GM19397 (cell line): ENCODE measurements around the gene GNL2.

Source experiments
- ATAC-seq: cut with Tn5 transposase; IDR thresholded peaks from one replicate; pipeline ENCODE4 v1.9.1; 2021; ENCODE audit warnings: mild to moderate bottlenecking, moderate library complexity; ENCODE audit not compliant: unreplicated experiment

The GNL2 gene

GRCh38 chr1:37595440-37596181, at the start of gene GNL2:
TSS of gene GNL2 (minus strand) at chr1:37595937. CDS start at chr1:37595822, 115 bp downstream.
- peak; percentile 97 for ATAC-seq

DNA sequence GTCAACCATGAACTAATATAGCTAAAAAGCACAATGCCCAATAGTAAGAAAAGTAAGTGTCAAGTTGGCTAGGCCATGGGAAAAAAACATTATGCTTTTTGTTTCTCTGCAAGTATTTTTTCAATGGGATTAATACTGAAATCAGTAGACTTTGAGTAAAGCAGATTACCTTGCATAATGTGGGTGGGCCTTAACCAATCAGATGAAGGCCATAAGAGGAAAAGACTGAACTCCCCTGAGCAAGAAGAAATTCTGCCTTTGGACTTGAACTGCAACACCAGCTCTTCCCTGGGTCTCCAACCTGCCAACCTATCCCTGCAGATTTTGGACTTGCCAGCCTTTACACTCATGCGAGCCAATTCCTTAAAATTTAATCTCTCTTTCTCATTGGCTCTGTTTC, 45.3 kb upstream of the GNL2 start:
- no peak for ATAC-seq

DNA sequence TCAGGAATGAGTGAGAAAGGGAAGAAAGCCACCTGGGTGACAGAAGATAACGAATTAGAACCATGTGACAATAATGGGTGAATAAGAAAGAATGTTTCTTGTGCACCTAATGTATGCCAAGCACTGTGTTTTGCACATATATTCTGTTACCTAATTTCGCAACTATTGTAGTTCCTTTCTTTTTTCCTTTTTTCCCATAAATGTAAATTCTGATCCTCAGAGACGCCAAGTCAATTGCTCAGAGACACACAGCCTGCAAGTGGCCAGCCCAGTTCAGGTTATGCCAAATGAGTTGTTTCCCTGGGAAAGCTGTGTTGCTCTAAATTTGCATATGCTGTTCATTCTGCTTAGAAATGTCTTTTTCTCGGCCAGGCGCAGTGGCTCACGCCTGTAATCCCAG, 40.7 kb upstream of the GNL2 start:
- ATAC-seq = no peak

- no peak for ATAC-seq
Measured at GRCh38 chr1:37634992-37635902, 39.5 kb upstream of the GNL2 start.

DNA sequence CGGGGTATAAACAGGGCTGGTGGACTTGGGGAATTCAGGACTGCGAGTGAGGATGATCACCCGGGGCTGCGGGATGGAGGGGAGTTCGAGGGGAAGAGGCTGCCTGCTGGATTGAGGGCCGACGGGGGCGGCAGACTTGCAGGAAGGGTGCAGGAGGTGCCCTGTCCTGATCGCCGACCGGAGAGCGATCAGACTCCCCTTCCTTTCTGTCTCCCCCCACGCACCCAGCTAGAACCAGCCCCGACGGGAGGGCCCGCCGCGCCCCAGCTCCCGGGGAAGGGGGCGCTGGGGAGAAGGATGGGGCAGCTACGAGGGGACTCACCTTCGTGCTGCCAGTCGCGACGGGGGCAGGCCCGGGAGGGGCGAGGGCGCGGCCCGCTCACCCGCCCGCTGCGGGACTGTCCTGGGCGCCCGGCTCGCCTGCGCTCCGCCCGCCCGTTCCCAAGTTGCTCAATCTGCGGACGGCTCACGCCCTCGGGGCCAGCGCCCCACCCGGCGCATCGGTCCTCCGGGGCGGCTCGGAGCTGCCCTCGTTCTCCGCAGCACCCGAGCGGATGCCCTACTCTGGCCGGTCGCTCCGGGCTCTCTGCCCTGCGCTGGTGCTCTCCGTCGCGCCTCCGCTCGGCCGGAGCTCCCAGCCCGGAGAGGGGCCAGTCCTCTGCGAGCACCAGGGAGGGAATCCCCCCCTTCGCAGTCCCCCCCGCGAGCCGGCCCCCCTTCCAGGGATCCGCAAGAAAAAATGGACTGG, 38.7 kb upstream of the GNL2 start, which contains the start of gene RSPO1:
Gene RSPO1 (minus strand): TSS at position 649 of the 748 bp plus-strand sequence. CDS start 5,231 bp downstream, outside the sequence.
- ATAC-seq = no peak

GRCh38 chr1:37633938-37634243, 38.2 kb upstream of the GNL2 start:
- ATAC-seq = no peak

DNA sequence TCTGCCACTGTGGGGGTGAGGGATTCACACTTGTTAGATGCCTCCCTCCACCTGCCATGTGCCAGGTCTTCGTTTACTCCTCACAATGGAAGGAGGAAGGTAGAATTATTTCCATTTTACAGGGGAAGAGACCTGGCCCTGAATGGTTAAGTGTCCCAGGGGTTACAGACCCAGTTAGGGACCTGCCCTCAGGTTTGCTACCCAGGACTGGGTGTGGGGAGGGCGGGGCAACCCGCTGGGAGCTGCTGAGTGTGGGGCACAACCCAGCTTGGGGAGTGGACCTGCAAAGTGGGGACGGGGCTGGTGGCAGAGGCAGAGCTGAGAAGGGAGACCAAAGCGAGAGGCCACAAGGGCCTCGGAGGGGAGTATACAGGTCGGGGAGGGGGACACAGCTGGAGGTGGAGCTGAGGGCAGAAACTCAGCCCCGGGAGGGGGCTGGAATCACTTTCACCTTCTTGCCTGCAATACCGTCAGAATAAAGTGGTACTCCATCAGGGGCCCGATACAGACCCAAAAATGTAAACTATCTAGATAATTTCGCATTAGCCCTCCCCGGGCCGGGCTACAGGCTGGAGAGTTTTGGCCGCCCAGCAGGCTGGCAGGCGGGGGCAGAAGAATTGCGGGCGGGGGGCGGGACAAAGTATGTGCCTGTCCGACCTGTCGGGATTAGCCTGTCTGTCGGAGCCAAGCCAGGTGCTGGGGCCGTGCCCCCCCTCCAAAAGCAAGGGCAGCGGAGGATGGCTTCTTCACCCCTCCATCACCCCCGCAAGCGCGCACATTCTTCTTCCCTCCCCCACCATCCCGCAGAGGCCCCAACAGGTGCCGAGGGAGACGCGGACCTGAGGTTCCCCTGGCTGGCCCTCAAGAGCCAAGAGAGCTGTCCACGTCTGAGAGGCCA, 37.6 kb upstream of the GNL2 start:
- no peak for ATAC-seq

DNA sequence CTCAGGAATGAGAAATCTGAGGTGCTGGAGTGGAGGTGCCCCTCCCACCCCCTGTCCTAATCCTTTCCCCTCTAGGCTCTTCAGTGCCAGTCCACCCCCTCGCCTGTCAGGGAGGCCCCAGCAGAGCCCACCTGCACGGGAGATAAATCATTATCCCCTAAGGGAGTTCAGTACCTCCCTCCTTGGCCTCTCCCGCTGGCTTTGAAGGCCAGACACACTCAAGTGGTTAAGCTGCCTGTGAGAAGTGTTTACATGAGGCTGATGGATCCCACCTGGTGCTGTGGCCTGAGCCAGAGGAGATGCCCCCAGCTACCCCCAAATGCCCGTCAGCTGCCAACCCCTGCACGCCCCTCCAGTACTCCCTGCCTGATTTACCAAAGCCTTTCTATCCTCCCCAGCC, 35.3 kb upstream of the GNL2 start:
- ATAC-seq = no peak

- ATAC-seq = no peak
Measured at GRCh38 chr1:37630426-37631028, 34.8 kb upstream of the GNL2 start.

GRCh38 chr1:37629726-37630425, 34.1 kb upstream of the GNL2 start:
- no peak for ATAC-seq

- ATAC-seq = no peak
Measured at GRCh38 chr1:37629008-37629407, 33.3 kb upstream of the GNL2 start.

- ATAC-seq = no peak
Measured at GRCh38 chr1:37628026-37628556, 32.4 kb upstream of the GNL2 start.

DNA sequence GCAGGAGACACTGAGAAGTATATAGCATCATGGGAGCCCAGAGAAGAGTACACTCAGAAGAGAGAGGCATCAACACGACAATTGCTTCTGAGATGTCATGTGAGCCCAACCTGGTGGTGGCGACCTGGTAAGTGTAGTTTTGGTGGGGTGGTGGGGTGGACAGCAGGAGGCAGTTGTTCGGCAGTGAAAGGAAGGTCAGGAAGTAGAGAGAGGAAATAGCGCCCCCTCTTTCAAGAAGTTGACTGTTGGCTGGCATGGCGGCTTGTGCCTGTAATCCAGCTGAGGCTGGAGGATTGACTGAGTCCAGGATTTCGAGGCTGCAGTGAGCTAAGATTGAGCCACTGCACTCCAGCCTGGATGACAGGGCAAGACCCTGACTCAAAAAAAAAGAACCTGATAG, 26.4 kb upstream of the GNL2 start:
- no peak for ATAC-seq

DNA sequence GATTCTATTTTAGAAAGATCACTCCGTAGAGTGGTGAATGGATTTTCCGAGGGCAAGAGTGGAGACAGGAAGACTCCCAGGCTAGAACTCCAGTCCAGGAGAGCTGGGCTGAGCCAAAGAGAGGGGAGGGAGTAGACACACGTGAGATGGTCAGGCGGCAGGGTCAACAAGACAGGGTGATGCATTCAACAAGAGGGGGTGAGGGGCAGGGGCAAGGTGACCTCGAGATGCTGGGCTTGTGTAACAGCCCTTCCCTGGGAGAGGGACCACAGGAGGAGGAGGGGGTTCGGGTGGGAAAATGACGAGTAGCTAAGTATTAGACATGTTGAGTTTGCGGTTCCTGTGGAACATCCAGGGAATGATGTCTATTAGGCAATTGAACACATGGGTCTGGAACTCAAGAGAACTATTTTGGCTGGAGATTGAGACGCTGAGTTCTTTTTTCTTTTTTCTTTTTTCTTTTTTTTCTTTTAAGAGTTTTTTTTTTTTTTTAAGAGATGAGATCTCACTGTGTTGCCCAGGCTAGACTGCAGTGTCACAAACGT, 25.7 kb upstream of the GNL2 start:
- no peak for ATAC-seq

- ATAC-seq = no peak
Measured at GRCh38 chr1:37620707-37621106, 25.0 kb upstream of the GNL2 start.

- ATAC-seq = no peak
Measured at GRCh38 chr1:37616330-37616729, 20.6 kb upstream of the GNL2 start.

DNA sequence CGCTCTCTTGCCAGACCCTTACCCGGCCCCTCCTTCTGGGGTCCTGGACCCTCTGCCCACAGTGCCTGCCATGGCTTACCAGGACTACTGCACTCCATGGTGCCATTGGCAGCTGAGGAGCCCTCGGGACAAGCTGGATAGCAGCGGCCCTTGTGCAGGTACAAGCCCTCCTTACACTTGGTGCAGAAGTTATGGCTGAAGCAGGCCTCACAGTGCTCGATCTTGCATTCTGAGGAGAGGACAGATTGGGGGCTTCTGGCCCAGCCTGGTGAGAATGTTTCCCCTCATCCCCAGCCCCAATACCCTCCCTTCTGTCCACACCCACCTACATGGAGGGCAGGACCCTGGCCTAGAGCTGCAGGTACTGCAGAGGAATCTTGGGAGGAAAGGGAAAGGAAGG, 18.4 kb upstream of the GNL2 start:
- no peak for ATAC-seq

- ATAC-seq = no peak
Measured at GRCh38 chr1:37612186-37612585, 16.4 kb upstream of the GNL2 start.

- no peak for ATAC-seq
Measured at GRCh38 chr1:37609994-37610393, 14.3 kb upstream of the GNL2 start.
